ENCODE results near the gene KASH5.

GRCh38 chr19:49453013-49453756 is 65.1 kb downstream of the KASH5 start, which contains the start of gene ALDH16A1:
- TF ChIP-seq CTCF (tag by site-specific recombination; IDR thresholded peaks at IDR 0.05) (peak; percentile 41; the same call in 1 of the 2 replicates), ZNF510 (tag by site-specific recombination; IDR thresholded peaks at IDR 0.05; ENCODE audit: insufficient replicate concordance) (no peak), ZNF677 (tag by site-specific recombination; IDR thresholded peaks at IDR 0.05) (no peak), ZNF560 (tag by site-specific recombination; IDR thresholded peaks at IDR 0.05; ENCODE audit: borderline replicate concordance) (no peak), ATF2 (tag by site-specific recombination; IDR thresholded peaks at IDR 0.05; ENCODE audit: low read depth) (no peak), ZNF121 (tag by site-specific recombination; IDR thresholded peaks at IDR 0.05) (no peak), TSHZ1 (tag by site-specific recombination; IDR thresholded peaks at IDR 0.05; ENCODE audit: borderline replicate concordance) (no peak), ZNF639 (tag by site-specific recombination; IDR thresholded peaks at IDR 0.05) (0 out of 2 replicates have a peak, but pooled peaks have one; percentile 5), ZNF629 (tag by site-specific recombination; IDR thresholded peaks at IDR 0.05) (no peak; the same call in none of the 2 replicates), ZNF26 (tag by site-specific recombination; IDR thresholded peaks at IDR 0.05) (no peak), MEIS1 (CRISPR knock-in tag; IDR thresholded peaks at IDR 0.05; ENCODE audit: borderline replicate concordance) (no peak), MZF1 (tag by site-specific recombination; IDR thresholded peaks at IDR 0.05; ENCODE audit: borderline replicate concordance) (no peak), ZBTB49 (tag by site-specific recombination; IDR thresholded peaks at IDR 0.05; ENCODE audit: low read depth) (no peak)

Measured in HEK293 (cell line).